ENCODE results near the gene APBA2.

Gene APBA2

DNA sequence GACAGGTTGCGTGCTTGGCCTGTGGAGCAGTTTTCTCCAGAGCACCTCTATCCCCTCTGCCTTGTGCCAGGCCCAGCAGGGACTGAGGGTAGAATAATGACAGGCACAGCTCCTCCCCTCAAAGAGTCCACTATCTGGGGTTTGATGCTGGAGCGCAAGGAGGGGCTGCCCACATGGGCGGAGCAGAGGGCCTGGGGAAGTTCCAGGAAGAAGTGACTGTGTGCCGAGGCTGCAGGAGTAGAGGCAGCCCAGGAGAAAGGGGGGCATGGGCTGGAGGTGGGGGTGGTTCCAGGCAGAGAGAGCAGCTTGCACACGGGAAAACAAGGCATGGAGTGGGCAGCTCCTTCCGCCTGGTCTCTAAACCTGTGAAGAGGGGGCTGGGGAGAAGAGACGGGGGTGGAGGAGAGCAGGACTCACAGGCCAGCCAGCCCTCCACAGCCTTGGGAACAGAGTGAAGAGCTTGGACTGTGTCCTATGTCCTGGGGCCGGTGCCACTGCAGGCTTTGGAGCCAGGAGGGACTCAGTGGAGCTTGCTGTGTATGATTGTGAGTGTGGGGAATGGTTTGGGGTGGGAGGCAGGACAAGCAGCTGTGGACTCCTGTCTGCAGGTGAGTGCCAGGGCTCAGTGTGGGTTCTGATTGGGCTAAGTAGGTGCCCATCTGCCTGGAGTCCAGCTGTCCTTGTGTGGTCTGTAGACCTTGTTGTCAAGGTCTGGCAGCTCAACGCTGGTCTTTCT is 48.1 kb downstream of the APBA2 start:
- in situ Hi-C loops (cut with MboI; ENCODE audit: low sequenced_read_pairs) = no loop called here

DNA sequence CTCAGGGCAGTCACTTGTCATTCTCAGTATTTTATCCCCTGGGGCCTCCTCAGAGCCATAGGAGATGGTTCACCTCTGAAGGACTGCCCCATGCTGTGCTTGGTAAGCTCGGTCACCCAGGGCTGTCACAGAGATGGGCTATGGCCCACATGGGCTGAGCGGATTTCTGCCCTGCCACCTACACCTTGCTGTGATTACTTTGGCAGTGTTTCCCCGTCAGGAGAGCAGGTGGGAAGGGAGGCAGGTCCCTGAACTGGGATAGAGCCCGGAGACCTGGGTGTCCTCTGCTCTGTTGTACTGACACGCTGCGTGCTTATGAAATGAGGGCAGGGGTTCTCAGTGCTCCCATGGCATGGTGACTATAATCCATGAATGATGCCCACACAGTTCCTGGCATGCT is 48.9 kb downstream of the APBA2 start:
- in situ Hi-C loops (cut with MboI; ENCODE audit: low sequenced_read_pairs) = no loop called here

DNA sequence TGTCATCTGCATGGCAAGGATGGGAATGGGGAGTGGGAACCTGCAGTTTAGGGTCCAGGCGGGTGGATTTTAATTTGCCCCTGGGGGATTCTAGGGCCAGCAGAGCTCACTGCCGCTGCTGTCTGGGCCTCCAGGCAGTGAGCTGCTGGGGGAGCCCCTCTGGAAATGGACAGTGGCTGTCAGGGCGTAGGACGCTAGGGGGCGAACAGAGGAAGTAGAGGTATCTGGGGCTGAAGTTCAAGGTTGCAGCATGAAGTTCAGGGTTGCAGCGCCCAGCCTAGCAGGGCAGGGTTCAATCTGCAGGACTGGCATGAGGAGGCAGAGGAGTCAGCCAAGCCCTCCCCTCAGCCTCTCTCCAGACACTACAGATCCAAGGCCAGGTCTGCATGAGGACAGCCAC is 49.5 kb downstream of the APBA2 start:
- in situ Hi-C loops (cut with MboI; ENCODE audit: low sequenced_read_pairs) = no loop called here

DNA sequence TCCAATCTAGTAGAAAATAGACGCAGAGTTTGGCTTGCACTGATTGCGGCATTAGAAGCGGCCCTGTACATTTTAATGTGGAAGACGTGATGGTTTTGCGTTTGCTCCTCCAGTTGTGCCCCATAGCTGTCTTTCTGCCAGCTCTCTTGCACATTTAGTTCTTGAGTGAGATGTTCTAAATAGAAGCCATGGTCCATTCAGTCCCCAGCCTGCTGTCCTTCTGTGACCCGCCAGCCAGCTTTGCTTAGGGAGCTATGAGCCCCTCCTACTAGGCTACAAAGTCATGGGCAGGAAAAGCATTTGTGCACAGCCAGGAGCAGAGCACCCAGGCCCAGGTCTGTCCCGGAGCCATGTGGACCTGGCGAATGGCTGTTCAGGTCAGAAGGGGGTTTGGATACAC is 50.3 kb downstream of the APBA2 start:
- in situ Hi-C loops (cut with MboI; ENCODE audit: low sequenced_read_pairs) = no loop called here

DNA sequence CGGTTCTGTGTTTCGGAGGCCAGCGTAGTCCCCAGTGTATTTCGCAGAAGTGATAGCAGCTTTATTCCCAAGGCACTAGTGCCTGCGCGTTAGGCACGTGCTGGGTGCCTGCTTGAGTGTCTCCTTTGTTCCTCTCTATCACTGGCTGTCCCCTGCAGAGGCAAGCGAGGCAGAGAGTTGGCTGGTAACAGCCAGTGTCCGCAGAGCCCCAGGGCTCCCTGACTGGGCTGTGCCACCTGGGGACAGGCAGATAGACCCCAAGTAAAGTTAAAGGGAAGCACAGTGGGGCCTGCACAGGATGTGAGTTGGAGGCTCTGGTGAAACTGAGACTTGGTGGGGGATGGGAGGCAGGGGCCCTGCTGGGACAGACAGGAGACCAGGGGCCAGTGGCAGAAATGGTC is 50.7 kb downstream of the APBA2 start:
- in situ Hi-C loops (cut with MboI; ENCODE audit: low sequenced_read_pairs) = no loop called here

DNA sequence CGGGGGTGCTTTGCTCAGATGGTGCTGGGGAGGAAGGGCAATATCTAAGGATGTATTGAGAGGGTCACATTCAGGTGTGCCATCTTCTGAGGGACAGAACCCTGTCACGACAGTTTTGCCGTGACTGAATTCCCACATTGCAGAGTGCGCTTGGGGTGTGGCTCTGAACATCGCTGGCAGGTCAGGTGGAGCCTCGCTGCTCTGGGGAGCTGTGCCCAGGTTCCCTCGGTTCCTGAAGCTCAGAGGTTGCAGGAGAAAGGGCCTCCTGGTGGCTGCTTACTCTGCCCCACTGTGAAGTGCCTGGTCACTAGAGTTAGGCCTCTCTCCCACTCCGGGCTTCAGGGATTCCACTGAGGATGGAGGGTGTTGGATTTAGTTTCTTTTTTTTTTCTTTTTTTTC is 51.5 kb downstream of the APBA2 start:
- in situ Hi-C loops (cut with MboI; ENCODE audit: low sequenced_read_pairs) = no loop called here

DNA sequence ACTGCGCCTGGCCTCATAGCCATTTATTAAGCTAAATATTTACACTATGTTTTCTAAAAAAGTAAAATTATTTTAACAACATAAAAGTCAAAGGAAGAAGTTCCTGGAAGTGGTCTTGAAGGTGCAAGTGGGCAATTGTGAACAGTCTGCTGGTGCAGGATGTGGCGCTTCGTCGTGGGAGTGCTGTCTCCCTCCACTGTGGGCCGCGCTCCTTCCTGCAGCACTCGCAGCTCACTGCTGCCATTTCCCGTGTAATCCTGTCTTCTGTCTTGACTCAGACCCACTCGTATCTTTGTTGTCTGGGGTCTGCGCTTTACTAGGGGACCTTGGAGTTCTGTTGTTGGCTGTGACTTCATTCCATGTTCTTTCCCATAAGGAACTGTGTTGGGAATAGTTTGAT is 56.3 kb downstream of the APBA2 start:
- in situ Hi-C loops (cut with MboI; ENCODE audit: low sequenced_read_pairs) = no loop called here

DNA sequence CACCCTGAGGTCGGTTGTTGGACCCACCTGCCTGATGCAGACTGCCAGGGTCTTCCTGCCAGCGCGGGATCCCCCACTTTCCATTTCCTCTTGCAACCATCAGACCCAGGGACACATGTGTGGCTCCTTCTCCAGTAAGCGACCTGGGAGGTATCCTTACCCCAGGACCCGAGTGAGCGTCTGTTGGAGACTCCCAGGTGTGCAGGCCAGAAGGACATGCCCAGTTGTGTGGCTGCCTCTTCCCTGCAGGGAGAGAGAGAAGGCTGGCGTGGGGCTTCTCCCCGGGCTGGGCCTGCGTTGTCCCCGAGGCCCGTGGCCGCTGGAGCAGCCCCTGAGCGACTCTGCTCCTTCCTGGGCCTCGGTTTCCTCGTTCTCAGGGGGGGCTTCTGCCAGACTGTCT is 56.8 kb downstream of the APBA2 start:
- in situ Hi-C loops (cut with MboI; ENCODE audit: low sequenced_read_pairs) = no loop called here

DNA sequence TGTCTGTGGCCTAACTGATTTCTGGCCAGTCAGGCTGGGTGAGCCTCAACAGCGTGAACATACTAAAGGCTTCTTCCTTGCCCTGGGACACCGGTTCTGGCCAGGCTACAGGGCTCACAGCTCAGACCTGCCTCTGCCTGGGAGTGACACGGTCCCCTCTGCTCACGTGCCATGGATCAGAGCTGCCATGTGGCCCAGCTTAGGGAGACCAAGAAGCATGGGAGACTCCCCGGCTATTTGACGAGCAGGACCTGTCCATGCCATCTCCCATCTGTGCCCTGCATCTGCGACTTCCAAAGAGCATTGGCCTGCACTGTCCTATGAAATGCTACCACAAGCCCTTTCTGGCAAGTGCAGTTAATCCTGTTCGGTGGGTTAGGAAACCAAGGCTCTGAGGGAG is 57.4 kb downstream of the APBA2 start:
- in situ Hi-C loops (cut with MboI; ENCODE audit: low sequenced_read_pairs) = no loop called here

DNA sequence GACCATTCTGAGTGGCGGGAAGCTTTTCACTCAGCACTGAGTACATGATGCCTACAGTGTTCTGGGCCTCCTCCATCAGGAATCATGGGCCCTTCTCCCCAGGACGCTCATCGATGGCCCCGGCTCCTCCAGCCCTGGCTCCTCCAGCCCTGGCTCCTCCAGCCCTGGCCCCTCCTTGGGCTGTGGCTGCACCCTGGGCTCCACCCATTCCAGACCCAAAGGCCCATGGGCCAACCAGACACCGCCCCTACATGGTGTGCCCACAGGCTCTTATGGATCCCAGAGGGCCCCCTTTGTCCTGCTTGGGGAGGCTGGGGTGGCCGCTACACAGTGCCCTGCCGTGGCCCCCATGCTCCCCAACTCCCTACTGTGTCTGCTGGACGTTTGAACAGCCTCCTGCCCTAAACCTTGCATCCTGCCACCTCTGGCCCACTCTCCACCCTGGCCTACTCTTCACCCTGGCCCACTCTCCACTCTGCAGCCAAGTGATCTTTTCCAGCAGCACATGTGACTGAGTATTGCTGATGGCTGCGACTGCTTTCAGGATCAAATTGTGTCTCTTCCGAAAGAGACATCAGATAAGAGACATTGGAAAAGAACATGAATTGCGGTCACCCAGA is 57.9 kb downstream of the APBA2 start:
- in situ Hi-C loops (cut with MboI; ENCODE audit: low sequenced_read_pairs) = no loop called here

DNA sequence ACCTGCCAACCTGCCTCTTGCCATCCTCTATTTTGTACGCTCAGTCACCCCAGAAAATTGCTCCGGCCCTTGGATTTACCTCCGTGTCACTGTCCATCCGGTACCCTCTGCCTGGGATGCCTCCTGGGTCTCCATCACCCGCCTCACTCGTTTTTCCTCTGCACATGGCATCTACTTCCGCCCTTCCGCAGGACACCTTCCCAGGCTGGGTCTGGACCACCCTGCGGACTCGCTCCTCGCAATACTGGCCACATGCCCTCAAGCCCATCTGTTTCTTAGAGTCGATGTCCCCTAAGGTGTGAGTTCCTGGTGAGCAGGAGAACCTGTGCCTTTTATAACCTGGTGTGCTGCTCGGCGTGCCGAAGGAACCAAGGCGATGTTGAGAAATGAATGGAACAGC is 58.5 kb downstream of the APBA2 start:
- in situ Hi-C loops (cut with MboI; ENCODE audit: low sequenced_read_pairs) = no loop called here

DNA sequence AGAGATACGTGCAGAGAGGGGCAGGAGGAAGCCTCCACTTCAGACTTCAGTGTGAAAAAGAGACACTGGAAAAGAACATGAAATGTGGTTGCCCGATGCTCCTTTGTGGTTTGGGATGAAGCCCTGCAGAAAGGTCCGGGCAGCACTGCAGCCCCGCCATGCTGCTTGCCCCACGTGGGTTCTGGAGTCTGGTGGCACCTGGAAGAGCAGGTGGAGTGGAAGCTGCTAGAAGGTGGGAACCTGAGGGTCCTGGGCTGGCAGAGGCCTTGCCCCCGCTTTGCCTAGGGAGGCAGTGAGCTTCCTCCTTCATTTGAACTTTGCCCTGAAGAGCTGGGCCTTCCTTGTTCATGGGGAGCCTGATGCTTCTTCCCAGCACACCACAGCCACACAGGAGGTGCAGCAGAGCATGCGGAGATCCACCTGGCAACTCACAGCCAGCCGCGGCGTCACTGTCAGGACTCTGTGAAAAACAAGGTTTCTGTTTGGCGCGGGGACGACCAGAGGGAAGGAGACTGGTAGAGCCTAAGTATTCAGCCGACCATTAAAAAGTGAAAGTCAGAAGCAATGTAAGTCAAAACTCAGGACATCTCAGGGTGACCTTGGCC is 59.0 kb downstream of the APBA2 start:
- in situ Hi-C loops (cut with MboI; ENCODE audit: low sequenced_read_pairs) = no loop called here

DNA sequence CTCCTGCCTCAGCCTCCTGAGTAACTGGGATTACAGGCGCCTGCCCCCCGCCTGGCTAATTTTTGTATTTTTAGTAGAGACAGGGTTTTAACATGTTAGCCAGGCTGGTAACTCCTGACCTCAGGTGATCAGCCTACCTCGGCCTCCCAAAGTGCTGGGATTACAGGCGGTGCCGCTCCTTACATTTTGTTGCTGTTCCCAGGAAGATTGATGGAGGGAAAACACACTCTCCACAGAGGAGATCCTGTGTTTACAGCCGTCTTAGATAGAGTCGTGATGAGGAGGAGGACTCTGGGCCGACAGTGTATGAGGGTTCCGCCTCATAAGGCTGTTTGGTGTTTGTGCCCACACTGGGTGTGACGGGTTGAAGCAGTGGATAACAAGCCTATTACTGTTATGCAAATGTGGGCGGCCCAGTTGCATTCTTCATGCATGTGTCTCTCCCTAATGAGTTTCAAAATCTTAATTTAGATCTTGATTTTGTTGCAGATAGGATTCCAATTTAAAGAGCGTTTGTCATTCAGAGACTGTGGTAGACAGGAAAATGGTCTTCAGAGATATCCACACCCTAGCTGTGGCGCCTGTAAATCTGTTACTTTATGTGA is 60.0 kb downstream of the APBA2 start:
- in situ Hi-C loops (cut with MboI; ENCODE audit: low sequenced_read_pairs) = no loop called here

DNA sequence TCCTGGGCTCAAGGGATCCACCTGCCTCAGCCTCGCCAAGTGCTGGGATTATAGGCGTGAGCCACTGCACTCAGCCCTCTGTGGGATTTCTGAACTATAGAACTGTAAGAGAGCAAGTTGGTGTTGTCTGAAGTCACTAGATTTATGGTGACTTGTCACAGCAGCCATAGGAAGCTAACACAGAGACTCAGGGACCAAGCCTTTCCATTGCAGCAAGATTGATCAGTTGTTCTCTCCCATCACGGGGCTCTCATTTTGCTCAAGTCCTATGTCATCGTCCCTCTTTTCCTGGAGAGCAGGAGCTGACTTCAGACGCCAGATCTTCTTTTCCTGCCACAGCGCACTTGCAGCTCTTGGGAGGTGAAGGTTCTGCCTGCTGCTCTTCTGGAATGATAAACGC is 61.0 kb downstream of the APBA2 start:
- in situ Hi-C loops (cut with MboI; ENCODE audit: low sequenced_read_pairs) = no loop called here

DNA sequence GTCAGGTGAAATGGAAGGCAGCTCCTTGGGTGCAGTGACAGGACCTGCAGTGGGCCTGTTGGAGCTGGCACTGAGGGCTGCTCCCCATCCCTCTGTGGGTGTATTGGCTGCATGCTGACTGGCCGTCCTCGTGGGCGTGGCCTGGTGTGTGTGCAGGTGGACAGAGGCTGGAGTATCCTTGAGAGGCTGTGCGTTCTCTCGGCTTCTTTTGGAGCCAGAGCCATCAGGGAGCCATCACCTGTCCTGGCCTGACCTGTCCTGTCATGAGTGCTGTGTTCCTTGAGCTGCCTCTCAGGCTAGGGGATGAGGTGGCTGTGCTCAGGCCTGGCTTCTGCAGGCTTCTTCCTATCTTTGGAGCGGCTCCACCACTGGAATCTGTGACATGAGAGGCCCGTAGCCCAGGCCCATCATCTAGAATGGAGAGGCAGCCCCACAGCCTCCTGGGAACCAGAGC is 61.5 kb downstream of the APBA2 start:
- in situ Hi-C loops (cut with MboI; ENCODE audit: low sequenced_read_pairs) = no loop called here

DNA sequence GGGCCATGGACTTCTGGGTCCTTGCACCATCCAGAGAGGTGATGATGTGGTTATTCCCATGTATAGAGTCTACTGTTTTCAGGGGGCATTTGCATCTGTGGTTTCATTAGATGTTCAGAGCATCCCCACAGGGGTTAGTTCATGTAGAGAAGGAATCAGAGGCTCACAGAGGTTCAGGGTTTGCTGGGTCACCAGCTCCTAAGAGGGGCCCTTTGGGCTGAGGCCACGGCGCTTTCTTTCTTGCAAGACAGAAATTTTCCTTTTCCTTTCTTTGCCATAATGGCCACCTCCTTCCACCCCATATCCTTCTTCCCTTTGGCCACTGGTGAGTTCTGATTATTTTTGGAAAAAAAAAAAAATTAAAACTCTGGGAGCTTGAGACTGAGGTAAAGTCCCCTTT is 62.3 kb downstream of the APBA2 start:
- in situ Hi-C loops (cut with MboI; ENCODE audit: low sequenced_read_pairs) = no loop called here

DNA sequence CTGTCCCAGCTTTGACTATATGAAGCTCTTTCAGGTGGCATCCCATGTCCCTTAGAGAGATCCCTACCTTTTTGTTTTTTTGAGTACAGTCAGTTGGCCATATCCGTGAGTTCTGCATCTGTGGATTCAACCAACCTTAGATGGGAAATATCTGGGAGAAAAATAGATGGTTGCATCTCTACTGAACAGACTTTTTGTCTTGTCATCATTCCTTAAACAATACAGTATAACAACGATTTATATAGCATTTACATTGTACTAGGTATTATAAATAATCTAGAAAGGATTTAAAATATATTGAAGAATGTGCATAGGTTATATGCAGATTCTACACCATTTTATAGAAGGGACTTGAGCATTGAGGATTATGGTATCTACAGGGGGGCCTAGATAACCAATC is 65.1 kb downstream of the APBA2 start:
- in situ Hi-C loops (cut with MboI; ENCODE audit: low sequenced_read_pairs) = no loop called here

DNA sequence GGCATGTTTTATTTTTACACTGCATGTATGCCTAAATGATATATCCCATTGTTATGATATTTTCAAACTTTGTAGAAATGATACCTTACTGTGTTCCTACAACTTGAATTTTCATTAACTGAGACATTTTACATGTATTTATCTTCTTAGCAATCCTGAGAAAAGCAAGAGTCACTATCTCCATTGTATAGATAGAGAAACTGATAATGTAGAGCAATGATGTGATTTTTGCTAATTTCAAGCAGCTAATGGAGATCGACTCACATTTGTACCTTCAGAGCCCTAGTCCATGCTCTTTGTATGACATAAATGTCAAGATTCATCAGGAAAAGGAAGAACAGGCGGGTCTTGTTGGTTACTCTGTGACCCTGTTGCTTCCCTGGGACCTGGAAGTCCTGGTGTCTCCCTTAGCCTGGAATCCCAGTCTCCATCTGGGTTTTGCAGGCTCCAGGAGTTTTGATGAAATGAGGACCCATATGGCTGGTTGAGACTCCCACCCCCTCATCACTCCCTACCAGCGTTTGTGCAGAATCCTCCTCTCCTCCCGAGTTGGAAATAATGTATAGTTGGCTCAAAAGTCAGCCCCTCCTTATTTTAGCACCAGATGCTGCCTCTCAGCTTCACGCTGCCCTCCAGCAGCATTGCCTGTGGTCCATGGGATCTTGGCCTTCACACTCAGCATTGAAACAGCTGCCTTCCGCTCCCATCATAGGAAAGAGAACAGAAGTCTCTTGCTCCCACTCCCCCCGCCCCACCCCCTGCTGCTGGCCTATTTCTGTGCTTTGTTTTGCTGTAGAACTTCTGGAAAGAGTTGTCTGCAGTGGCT is 67.1 kb downstream of the APBA2 start:
- in situ Hi-C loops (cut with MboI; ENCODE audit: low sequenced_read_pairs) = no loop called here

DNA sequence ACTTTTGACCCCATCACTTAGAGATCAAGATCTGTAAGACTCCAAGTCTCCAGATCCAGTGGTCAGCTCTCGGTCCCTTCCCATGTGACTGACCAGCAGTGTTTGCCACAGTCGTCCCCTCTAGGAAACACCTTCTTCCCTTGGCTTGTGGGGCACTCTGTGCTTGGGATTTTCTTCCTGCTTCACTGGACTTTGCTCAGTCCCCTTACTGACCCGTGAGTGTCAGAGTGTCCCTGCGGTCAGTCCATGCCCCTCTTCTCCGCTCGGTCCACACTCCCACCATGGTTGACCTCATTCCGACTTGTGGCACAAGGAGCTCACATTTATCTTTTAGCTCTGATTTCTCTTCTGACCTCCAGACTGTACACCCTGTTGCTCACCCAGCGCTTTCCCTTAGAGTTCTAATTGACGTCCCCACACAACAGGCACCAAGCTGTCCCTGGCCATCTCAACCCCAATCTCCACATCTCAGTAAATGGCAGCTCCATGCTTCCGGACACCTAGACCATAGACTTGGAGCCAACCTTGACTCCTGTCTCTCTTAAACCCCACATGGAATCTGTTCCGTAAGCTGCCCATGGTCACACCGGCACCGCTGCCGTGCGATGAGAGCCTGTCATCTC is 67.9 kb downstream of the APBA2 start:
- in situ Hi-C loops (cut with MboI; ENCODE audit: low sequenced_read_pairs) = no loop called here

DNA sequence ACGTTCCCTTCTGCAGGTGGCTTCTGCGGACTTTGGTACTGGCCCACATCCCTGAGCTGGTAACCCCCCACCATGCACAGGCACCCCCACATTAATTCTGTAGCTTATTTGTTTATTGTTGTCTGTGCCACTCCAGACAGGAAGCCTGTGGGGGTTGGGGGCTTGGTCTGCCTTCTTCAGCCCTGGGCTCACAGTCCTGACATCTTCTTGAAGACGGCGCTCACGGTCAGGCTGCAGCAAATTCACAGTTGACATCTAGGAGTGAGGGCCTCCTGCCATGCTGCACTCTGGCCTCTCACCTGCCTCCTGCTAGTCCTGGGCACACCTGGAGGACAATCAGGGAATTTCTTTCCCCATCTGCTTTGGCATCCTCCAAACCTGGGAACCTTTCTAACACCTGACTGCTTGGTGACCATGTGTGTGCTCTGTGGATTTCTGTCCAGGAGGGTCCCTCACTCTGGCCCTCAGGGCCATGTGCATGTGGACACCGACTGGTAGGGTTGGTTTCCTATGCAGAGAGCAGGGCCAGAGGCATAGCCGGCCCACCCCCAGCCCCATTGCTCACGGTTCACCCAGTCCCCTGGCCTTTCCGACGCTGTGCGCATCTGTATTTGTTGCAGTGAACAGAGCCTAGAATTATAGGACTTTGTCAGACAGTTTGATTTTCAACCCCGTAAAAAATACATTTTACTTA is 68.8 kb downstream of the APBA2 start:
- in situ Hi-C loops (cut with MboI; ENCODE audit: low sequenced_read_pairs) = no loop called here
